MCF 10A (cell line): Measurements from ENCODE around the gene PTPRN2. TPM values are rescaled to one million over a fixed set of nuclear protein-coding genes. Genes with fewer than 3 reads are reported as not detected.

ENCODE experiments used
- BruUV-seq: library from RNA; stranded (reverse); fragments of 400-500 nt; replicated peaks from 2 replicates; lab custom pipeline; 2021; lab: Mats Ljungman, UMichigan
- CTCF ChIA-PET: fragments of 300-600 bp; sonication (Branson Sonifier 250); formaldehyde crosslinking; extraction: SDS; loops from one replicate; lab custom pipeline; 2021; ENCODE audit warnings: antibody characterized with exemption, inconsistent platforms; lab: Yijun Ruan, JAX
- POLR2A ChIA-PET: fragments of 300-600, 350-650 bp; sonication (Branson Sonifier 250); formaldehyde crosslinking; extraction: SDS; loops from one replicate; lab custom pipeline; 2020; ENCODE audit warnings: antibody characterized with exemption, inconsistent platforms; lab: Yijun Ruan, JAX
- DNase-seq: peaks from one replicate; pipeline ENCODE4 v3.0.0-alpha.2; 2018; ENCODE audit not compliant: unreplicated experiment
- H3K27ac Mint-ChIP-seq: one replicate; pipeline ENCODE4 v1.8.0; 2022; ENCODE audit warnings: mild to moderate bottlenecking, low read depth, mixed read lengths; ENCODE audit not compliant: unreplicated experiment
- H3K27me3 Mint-ChIP-seq: one replicate; pipeline ENCODE4 v1.8.0; 2022; ENCODE audit warnings: mixed read lengths; ENCODE audit not compliant: insufficient read depth, unreplicated experiment
- H3K36me3 Mint-ChIP-seq: one replicate; pipeline ENCODE4 v1.8.0; 2022; ENCODE audit warnings: mild to moderate bottlenecking, moderate library complexity, mixed read lengths; ENCODE audit not compliant: insufficient read depth, unreplicated experiment
- H3K4me1 Mint-ChIP-seq: one replicate; pipeline ENCODE4 v1.8.0; 2022; ENCODE audit warnings: mixed read lengths; ENCODE audit not compliant: insufficient read depth, unreplicated experiment
- H3K4me3 Mint-ChIP-seq: one replicate; pipeline ENCODE4 v1.8.0; 2022; ENCODE audit warnings: mild to moderate bottlenecking, moderate library complexity, mixed read lengths; ENCODE audit not compliant: unreplicated experiment
- H3K9me3 Mint-ChIP-seq: one replicate; pipeline ENCODE4 v1.8.0; 2022; ENCODE audit warnings: mixed read lengths; ENCODE audit not compliant: unreplicated experiment
- intact Hi-C: fragments of 100-400 bp; cut with micrococcal nuclease; formaldehyde crosslinking; loops from 2 replicates; pipeline ENCODE4 v1.14.1; 2022
- total RNA-seq: library from RNA; stranded (reverse); gene quantifications from 2 replicates; pipeline ENCODE4 v1.2.3, GENCODE V29; 2022
- TF ChIP-seq, protein P1 (sequence below): fragments of 200-600 bp; IDR thresholded peaks from one replicate; pipeline ENCODE4 v1.8.0; 2022; ENCODE audit warnings: antibody characterized with exemption, mild to moderate bottlenecking; ENCODE audit not compliant: unreplicated experiment

PTPRN2 gene
- total RNA-seq, 1 experiment from 2014 or later: 4.5 TPM

DNA sequence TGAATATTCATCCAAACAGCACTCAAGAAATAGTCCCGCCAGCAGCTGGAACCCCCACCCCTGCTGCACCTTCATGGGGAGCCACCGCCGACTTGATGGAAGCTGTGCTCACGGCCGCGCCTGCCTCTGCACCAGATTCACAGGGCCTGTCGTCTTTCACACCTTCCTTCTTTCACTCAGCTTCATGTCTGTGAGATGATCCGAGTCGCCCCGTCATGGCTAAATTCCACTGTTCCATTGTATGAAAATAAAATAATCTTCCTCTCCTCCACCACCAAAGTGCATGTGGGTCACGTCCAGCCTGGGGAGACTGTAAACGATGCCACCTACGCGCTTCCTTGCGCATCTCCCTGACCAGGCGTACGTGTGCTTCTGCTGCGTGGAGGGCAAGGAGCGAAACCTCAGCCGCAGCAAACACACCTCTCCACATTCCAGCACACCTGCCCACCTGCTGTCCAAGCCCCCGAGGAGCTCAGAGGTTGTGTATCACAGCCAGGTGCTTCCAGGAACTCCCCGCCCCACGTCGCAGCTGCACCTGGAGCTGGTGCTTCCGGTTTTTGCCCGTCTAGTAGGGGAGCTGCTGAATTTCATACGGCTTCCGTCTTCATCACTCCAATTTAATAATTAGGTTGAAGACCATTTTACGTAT is 137.0 kb downstream of the PTPRN2 start:
- no peak for DNase-seq
- intact Hi-C loops: no loop called here
- CTCF ChIA-PET: no interaction called here

DNA sequence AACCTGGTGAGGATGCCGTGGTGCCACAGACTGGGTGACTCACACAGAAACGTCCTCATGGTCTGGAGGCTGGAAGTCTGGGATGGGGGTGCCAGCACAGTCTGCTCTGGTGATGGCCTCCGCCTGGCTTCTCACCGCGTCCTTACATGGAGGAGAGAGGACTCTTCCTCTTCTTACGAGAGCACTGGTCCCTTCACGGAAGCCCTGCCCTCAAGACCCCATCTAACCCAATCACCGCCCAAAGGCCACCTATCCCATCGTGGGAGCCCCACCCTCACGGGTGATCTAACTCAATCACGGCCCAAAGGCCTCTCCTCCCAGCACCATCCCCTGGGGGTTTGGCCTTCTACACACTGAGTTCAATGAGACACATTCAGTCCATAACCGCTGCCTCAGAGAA is 137.7 kb downstream of the PTPRN2 start:
- BruUV-seq: TSS peak; percentile 3

More for the DNA sequence above, 137.0 kb downstream of the PTPRN2 start:
- peaks cover 19% of the 10 kb centered on the region for H3K9me3 Mint-ChIP-seq
- POLR2A ChIA-PET: no interaction called here
- H3K4me3 Mint-ChIP-seq: no peak overlapping the region
- H3K36me3 Mint-ChIP-seq: peaks cover 7% of the 10 kb centered on the region
- H3K4me1 Mint-ChIP-seq: no peaks in the 10 kb centered on the region
- TF ChIP-seq, protein P1, sequence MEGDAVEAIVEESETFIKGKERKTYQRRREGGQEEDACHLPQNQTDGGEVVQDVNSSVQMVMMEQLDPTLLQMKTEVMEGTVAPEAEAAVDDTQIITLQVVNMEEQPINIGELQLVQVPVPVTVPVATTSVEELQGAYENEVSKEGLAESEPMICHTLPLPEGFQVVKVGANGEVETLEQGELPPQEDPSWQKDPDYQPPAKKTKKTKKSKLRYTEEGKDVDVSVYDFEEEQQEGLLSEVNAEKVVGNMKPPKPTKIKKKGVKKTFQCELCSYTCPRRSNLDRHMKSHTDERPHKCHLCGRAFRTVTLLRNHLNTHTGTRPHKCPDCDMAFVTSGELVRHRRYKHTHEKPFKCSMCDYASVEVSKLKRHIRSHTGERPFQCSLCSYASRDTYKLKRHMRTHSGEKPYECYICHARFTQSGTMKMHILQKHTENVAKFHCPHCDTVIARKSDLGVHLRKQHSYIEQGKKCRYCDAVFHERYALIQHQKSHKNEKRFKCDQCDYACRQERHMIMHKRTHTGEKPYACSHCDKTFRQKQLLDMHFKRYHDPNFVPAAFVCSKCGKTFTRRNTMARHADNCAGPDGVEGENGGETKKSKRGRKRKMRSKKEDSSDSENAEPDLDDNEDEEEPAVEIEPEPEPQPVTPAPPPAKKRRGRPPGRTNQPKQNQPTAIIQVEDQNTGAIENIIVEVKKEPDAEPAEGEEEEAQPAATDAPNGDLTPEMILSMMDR: no peak
- BruUV-seq: no TSS peak
- H3K27me3 Mint-ChIP-seq: no peaks in the 10 kb centered on the region
- no peak overlapping the region for H3K27ac Mint-ChIP-seq

DNA sequence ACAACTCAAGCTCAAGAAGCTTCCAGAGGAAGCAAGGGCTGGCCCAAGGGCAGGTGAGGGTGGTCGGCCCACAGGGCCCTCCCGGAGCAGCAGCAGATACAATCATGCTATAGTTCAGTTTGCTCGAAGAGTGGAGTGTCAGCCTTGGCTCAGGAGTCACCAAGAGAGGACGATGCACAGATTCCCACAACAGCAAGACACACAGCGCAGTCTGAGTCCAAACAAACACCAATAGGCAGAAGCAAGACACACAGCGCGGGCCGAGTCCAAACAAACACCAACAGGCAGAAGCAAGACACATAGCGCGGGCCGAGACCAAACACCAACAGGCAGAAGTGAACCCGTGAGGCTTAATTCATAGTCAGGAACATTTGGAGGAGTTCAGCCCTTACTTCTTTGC is 138.4 kb downstream of the PTPRN2 start:
- CTCF ChIA-PET: no interaction called here
- Mint-ChIP-seq H3K27ac (no peak overlapping the region), H3K9me3 (peaks cover 13% of the 10 kb centered on the region), H3K4me1 (no peaks in the 10 kb centered on the region), H3K27me3 (no peaks in the 10 kb centered on the region), H3K4me3 (no peak overlapping the region), H3K36me3 (peaks cover 10% of the 10 kb centered on the region)
- intact Hi-C loops: no loop called here
- DNase-seq: no peak
- TF ChIP-seq, protein P1: no peak
- no TSS peak for BruUV-seq
- POLR2A ChIA-PET: no interaction called here

More for the DNA sequence above, 137.7 kb downstream of the PTPRN2 start:
- Mint-ChIP-seq H3K9me3 (peaks cover 19% of the 10 kb centered on the region), H3K27ac (no peak overlapping the region), H3K36me3 (peaks cover 10% of the 10 kb centered on the region), H3K4me1 (no peaks in the 10 kb centered on the region), H3K4me3 (no peak overlapping the region), H3K27me3 (no peaks in the 10 kb centered on the region)
- TF ChIP-seq, protein P1: no peak
- intact Hi-C loops: no loop called here
- ChIA-PET POLR2A (no interaction called here), CTCF (no interaction called here)
- DNase-seq: no peak

DNA sequence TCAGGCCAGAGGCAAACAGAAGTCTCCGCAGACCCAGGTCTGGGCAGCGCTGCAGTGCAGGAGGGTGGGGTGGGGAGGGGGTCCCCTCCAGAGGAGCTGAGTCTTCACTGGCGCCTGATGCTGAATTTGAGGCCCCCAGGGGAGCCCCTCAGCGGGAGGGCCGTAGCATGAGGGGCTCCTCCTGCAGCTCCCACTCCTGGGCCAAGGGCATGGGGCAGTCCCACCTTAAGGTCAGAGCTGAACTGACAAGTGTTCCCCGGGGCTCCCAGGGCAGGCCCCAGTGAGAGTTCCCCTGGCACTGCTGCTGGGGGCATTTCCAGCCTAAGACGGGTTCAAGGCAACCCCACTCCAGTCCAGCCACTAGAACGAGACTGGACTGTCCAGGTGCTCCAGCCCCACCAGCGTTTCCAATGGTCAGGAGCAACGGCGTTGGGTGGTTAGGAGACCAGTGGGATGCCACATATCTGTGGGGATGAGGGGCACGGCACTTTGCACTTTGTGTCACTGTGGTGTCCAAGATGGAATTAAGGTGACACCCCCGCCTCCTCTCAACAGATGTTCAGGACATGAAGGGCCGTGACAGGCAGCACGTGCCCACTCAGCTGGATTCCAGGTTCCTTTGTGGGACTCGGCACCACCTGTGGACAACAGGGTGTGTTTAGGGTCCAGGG is 139.1 kb downstream of the PTPRN2 start:
- Mint-ChIP-seq H3K4me1 (no peaks in the 10 kb centered on the region), H3K4me3 (no peak overlapping the region), H3K9me3 (peaks cover 6% of the 10 kb centered on the region), H3K27me3 (no peaks in the 10 kb centered on the region), H3K36me3 (peaks cover 10% of the 10 kb centered on the region), H3K27ac (no peak overlapping the region)
- ChIA-PET POLR2A (no interaction called here), CTCF (no interaction called here)
- intact Hi-C loops: no loop called here
- no TSS peak for BruUV-seq
- DNase-seq: no peak
- TF ChIP-seq, protein P1: no peak
